GM18520 (cell line): ENCODE data around the gene ARSB.

ENCODE experiments used
- ATAC-seq: cut with Tn5 transposase; IDR thresholded peaks from one replicate; pipeline ENCODE4 v1.9.1; 2021; ENCODE audit not compliant: unreplicated experiment

The ARSB gene

DNA sequence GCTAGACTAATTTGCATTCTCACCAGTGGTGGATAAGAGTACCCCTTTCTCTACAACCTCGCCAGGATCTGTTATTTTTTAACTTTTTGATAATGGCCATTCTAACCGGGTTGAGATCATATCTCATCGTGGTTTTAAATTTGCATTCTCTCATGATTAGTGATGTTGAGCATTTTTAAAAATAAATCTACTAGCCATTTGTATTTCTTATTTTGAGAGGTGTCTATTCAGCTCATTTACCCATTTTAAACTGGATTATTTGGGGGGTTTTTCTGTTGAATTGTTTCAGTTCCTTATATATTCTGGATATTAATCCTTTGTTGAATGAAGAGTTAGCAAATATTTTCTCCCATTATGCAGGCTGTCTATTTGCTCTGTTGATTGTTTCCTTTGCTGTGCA is 139.6 kb downstream of the ARSB start:
- no peak for ATAC-seq

DNA sequence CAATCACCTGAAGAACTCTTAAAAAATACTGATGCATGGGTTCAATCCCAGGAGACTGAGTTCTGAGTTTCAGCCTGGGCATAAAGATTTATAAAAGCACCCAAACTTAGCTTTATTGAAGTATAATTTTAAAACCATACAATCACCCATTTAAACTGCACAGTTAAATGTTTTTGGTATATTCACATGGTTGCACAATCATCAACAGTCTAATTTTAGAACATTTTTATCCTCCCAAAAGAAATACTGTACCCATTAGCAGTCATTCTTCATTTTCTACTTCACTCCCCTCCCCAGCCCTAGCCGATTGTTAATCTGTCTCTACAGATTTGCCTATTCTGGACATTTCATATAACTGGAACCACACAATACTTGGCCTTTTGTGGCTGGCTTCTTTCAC is 141.7 kb downstream of the ARSB start:
- ATAC-seq = no peak

DNA sequence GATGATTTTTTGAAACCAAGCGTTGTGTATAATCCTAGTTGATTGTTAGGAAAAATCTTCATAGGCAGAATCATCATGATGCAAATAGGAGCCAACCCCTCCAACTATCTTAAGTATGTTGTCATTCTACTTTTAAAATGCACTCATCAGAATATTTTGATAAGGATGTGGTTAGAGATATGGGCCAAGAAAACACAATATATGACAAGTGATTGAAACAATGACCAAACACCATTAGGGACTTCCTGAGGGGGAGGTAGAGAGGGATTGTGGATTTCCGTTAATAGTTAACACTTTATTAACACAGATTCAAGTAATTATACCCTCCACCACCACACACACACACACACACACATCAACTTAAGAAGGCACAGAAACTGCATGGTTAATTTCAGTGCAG is 143.3 kb downstream of the ARSB start:
- no peak for ATAC-seq

DNA sequence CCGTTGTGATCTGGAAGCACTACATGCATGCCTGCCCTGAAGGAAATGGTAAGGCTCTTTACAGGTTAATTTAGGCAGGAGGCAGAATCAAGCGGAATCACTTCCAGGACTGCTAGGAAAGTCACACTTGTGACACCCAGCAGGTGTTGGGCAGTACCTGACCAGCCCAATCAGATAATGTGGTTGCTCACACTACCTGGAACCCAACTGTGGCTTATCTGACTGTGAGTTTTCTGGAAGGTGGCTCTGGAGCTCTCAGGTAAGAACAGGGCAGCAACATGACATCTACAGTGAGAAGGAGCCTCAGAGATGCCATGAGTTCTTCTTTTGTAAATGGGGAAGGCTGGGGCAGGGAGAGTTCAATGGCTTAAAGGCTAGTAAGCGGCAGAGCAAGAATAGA is 146.4 kb downstream of the ARSB start:
- ATAC-seq = no peak

DNA sequence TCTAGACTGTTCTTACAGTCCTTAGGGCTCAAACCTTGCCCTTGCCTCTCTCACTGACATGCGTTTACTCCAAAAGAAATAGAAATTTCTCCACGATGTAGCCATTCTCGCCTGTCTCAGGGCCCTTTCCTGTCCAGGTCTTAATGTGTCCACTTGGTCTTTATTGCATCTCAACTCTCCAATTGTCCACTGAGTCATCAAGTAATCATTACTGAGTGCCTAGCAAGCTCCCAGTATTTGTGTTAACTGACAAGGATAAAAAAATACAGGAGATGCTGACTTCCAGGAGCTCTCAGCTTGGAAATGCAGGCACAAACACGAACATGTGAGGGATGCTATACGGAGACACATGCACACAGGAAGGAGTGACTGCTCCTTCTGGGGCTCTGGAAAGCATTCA is 147.3 kb downstream of the ARSB start:
- no peak for ATAC-seq

DNA sequence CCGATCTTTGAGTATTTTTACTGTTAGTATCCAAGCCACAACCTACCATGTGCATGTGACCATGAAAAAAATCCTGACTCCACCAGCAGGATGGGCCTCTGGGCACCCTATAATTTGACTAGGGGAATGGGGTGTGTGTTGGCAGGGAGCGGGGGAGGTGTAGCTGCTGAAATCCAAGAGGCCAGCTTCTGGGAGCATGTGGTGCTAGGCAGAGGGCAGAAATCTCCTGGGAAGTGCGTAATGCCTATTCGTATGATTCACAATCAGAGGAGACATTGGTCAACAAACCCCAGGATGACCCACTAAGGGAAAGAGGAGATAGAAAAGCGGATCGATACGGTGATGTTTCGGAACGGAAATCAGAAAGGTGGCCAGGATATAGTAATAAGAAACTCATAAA is 149.9 kb downstream of the ARSB start:
- no peak for ATAC-seq

DNA sequence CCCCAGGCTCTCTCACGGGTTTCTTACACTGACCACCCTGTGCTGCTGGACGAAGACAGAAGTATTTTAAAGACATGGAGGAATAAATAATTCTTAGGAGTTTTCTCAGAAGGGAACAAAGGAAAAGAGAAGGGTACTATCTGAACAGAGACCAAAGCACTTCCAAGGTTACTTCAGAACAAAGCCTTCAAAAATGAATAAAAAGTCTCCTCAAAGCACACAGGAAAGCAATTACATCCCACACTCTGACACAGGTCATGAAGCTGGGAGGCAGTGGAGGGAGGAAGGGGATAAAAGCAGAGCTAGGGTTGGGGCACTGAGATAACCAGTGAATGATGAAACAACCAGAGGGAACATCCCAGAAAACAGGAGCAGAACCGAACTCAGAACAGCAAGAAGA is 151.8 kb downstream of the ARSB start:
- no peak for ATAC-seq

DNA sequence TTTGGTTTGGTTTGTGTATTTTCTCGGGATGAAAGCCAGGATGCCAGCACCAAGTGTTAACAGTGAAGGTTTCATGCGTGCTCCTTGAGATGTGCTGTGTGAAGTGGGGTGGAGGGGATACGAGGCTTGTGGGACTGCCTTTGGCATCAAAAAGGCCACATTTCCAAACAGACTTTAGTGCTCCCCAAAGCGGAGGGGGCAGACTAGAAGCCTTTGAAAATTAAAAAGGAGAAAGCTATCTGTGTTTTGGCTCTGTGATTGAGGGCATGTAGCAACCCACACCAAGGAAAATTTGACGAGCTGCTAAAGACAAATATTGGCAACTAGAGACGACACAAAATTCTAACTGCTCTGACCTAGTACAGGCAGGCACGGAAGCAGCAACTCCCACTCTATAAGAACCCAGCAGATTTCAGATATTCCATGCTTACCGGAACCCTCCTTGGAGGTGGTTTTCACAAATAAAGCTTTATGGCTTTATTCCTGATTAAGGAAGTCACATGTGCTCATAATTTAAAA is 154.5 kb downstream of the ARSB start:
- no peak for ATAC-seq

DNA sequence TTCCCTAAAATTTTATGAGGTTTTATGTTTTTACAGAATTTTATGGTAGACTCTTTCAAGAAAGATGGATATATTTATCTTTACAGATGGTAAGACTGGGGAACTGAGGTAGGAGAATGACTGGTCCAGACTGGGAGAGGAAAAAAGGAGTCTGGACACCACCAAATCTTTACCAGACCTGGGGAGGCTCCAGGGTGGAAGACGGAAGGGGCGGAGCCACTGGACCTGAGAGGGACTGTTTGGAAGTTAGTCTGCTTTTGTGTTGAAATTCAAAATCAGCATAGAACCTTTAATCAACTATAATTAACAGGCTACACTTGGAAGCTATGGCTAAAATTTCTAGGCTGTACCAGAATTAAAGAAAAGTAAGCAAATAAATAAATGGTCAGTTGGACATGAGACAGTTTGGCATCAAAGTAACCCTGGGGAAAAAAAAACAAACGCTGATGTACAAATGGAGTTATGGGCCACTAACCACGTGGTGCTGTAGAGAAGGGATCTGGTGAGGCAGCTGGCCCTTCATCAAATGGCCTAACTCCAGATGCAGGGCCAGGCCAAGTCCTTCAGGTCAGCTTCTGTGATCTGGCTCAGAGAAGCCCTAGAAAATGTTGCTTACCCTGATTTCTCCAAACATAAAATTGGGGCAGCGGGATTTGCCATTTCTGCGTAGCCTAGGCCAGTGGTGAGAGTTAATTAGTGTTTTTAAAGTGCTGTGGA is 155.1 kb downstream of the ARSB start:
- ATAC-seq = no peak

DNA sequence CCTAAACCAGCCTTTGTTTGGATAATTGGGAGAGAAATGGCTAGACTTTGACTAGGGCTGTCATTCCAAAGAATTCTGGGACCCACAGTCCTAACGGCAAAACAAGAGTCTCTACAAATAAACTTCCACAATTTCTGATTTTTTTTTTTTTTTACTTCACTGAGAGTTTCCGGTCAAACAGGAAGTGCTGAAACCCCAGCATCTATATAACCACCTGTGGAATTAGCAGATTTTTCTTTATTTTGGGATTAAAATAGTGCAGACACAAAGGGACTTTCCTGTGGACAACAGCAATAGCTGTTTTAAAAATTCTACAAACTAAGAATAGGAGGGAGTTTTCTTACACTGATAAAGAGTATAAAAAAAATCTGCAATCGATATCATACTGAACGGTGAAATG is 157.4 kb downstream of the ARSB start:
- ATAC-seq = no peak

DNA sequence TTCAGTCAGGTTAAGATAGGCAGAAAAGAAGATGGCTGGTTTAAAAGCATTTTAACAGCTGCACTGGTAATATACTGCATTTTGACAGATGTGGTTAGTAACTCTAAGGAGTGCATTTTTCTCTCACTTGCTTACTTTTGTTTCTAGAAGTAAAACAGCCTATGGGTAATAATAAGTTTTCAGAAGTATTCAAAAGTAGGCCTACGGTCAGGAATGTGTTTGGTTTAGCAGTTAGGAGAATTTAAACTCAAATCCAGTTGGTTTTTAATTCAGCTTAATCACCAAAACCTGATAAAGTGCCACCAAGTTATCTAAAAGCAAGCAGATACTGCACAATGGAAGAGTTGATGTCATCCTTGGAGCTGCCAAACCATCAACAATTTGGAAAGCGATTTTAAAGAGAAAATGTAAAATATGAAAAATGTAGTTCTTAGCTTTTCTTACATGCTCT is 160.3 kb downstream of the ARSB start:
- no peak for ATAC-seq

DNA sequence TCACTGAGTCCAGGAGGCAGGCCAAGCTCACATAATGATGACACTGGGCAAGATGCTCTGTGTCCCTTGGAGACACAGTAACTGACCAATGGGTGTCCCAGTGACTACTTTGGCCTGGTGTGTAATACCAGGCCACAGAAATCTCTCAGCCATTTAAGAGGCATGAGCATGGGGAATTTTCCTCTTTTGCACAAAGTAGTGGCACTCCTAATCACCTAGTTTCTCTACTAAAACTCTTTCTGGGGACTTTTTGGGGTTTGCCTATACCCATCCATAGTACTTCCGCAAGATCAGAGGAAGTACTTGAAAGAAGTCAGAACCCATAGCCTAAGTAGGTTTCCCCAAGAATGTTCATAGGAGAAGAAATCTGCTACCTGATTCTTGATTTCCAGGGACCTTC is 161.9 kb downstream of the ARSB start:
- no peak for ATAC-seq

DNA sequence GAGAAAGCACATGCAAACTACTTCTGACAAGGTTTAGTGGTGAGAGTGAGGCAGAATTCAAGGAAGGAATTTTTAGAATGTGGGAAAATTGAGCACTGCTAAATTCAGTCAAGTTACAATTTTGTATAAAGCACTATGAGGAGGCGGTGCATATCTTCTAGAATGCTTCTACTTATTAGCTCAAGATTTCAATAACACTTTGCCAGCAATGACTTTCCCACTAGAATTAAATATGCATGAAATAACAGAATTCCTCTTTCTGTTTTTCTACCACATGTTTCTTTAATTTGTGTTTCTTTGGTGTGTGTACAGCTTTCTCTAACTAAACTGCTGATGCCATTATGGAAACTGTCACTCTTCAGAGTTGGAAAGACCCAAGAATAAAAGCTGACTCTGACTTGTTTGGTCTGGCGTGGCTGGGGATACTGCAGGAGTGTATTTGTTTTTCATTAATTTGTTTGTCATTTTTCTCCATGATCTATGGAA is 163.5 kb downstream of the ARSB start:
- no peak for ATAC-seq

DNA sequence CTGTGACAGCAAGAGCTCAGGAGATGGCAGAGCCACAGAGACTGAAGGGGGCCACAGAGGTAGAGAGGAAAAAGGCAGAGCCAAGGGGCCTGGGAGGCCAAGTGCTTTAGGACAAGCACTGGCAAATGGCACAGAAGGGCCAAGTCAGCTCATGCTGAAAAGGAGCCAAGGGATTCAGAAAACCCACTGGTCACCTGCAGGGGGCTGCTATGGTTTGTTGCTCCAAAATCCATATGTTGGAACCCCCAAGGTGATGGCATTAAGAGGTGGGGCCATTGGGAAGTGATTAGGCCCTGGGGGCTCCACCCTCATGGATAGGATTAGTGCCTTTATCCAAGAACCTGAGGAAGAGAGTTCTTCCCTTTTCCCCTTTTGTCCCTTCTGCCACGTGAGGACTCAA is 165.4 kb downstream of the ARSB start:
- ATAC-seq = no peak

DNA sequence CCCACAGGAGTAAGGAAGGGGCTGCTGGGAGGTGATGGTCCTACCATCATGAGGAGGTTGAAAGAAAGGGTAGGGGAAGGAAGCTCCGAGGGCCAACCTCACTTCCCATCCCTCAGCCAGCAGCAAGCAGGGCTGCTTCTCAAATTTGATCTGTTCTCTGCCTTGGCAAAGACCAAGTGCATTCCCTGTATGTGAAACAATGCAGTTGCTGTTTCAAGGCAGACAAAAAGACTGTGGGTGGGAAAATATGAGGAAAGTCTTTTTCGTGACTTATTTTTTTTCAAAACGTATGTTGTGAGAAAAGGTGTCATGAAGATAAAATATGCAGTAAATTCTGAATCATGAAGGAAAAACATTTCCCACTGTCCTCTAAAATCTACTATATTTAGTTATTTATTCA is 165.9 kb downstream of the ARSB start:
- ATAC-seq = no peak

DNA sequence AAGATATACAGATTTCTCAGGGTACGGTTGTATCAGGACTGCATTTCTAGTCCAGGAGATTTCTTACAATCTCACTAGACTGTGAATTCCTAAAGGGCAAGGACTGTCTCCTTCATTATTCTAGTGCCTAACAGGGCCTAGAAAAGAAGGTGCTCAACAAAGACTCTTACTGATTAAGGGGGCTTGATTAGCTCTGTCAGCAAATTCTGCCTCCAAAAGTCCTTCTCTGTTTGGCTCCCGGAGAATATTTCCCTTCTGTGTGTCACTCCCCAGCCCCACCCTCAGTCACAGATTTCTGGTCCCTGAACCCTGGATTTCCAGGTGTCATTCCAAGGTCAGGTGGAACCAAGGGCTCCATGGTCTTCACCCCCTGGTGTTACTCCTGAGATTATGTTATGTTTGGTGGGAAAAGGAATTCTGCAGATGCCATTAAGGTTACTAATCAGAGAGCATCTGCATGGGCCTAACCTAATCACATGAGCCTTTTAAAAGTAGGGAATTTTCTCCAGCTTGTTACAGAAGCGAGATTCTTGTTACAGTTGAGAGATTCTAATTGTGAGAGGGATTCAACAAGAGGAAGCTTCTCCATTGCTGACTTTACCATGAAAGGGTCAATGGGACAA is 168.9 kb downstream of the ARSB start:
- no peak for ATAC-seq

DNA sequence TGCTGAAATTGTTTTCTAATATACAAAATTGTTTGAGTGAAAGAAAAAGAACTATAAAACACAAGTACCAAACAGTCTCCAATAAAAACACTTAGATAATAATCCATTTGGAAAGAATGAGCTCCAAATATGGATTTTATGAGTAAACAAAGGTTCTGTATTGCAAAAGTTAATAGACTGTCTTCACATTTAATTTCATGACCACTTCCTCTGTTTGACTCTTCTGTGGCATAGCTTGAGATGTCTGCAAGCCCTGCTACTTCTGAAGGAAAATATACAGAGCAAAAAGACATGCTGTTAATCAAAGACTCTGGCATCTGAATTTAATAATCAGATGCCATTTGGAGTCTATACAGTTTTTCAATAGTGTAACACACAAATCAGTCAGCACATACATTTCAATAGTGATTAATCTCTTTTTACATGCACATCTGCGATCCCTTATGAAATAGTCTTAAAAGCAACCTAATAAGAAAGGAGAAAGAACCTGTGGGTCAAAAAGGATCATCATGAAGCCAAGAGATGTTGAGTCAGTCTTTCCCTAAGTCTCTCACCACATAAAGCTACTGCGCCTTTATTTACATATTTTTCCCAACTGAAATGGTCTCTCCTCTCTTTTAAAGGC is 171.1 kb downstream of the ARSB start:
- ATAC-seq = no peak

DNA sequence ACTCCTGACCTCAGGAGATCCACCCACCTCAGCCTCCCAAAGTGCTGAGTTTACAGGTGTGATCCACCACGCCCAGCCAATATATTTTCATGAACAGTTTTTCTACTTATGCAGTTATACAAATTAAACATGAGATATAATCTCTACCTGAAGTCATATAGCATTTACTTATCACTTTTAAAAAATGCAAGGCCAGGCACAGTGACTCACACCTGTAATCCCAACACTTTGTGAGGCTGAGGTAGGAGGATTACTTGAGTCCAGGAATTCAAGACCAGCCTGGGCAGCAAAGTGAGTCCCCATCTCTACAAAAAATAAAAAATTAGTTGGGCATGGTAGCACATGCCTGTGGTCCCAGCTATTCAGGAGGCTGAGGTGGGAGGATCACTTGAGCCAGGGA is 171.8 kb downstream of the ARSB start:
- no peak for ATAC-seq

DNA sequence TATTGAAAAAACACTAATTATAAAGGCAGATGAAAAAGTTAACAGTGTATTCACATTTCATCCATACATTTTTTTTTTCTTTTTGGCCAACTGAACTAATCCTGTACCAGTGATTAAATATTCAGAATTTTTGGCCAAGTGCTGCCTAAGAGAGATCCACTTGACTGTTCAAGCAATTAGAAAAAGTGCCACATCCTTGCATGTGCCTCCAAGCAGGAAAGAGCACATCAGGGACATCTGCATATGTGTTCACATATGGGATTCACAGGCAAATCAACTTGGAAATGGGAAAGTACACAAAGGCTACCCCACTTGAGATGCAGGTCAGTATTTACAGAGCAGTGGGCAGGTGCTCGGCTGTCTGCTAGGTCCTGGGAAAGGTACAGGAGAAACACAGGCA is 173.2 kb downstream of the ARSB start:
- ATAC-seq = no peak

DNA sequence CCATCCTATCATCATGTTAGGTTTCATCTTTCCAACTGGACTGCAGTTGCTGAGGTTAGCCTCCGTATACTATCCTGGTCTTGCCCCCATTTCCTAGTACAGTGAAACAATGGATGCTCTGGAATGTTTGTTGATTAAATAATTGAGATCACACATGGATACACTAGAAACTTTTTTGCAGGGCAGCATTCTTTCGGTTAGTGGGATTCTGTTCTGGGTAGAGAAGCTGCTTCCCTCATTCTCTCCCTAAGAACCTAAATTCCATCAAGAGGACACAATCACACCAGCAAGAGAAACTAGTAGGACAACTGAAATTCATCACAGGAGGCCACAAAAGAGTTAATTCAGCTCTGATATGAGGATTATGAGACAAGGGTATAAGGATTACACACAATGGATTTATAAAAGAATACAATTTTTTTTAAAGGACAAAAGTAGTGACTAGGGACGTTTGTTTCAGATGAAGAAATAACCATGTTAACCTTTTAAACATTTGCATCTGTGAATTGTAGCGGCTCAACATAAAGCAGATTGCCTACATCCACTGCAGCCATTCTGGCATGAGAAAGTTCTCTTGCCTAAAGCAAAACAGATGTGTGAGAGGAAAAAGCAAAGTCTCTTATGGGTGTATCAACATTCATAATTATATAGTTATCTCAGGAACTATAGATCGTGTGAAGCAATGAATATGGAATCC is 173.8 kb downstream of the ARSB start:
- ATAC-seq = no peak

DNA sequence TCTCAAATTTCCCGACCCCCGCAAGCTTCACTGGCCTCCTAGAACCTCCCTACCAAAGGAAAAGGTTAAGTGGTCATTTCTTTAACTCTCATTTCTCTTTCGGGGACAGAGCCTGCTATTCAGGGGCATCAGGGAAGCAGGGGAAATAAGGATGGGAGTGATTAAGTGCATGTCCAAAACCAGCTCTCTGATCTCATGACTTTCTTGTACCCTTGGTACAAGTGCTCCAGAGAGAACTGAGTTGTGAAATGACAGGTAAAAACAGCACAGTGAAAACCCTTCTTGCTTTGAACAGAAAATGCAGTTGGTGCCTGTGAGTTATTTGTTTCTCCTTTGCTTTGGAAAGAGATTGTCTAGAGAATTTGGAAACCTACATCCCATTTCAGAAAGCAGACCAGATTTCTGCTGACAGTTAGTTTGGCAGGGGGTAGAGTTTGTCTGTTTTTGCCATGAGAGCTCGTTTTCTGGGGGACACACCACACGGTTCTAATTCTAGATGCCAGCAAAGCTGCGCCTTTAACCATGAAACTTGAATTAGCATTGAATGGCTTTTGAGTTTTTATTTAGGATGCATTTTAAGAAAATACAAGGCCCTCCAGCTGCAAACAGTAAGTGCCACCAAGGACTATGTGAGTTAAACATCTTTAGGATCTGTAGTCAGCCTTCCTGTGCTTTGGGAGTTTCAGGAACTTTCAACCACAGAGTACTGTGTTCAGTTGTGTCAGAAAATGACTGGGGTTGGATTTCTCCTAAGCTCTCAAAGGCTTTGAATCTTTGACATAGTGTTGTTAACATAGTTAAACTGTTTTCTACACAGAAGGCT is 174.8 kb downstream of the ARSB start:
- ATAC-seq = no peak
